H1 (cell line): ENCODE results near the gene TMEM63C. TPM values are rescaled to one million over a fixed set of nuclear protein-coding genes. Genes with fewer than 3 reads are reported as not detected.

ENCODE experiments used
- CTCF ChIA-PET: fragments of 300-600 bp; sonication (Branson Sonifier 250); formaldehyde crosslinking; loops from one replicate; lab custom pipeline; 2021; ENCODE audit not compliant: partially characterized antibody; lab: Charles Lee
- POLR2A ChIA-PET: fragments of 300-600 bp; sonication (Branson Sonifier 250); formaldehyde crosslinking; loops from one replicate; lab custom pipeline; 2021; ENCODE audit warnings: inconsistent platforms; ENCODE audit not compliant: partially characterized antibody; lab: Charles Lee
- DNase-seq, 2 experiments: peaks; one replicate each; pipeline versions ENCODE4 v3.0.0 to v3.0.0-alpha.2; 2010 to 2022; ENCODE audit warnings: low spot score in 2 of 2, low read depth in 1 of 2, mixed read lengths in 1 of 2
- FAIRE-seq: peaks from 2 replicates; lab custom pipeline; 2011; peaks lifted over from hg19 to GRCh38; lab: Jason Lieb, UNC
- H2AFZ ChIP-seq: 2 replicates; pipeline ENCODE4 v1.8.1; 2012; ENCODE audit warnings: low read length, inconsistent platforms
- H2AK5ac ChIP-seq: 2 replicates; pipeline ENCODE4 v1.6.1; 2013; ENCODE audit warnings: low read depth, low read length
- H2BK120ac ChIP-seq: replicated peaks from 2 replicates; pipeline ENCODE3; 2013; ENCODE audit warnings: low read depth, low read length, inconsistent platforms
- H2BK12ac ChIP-seq: 2 replicates; pipeline ENCODE4 v1.6.1; 2013; ENCODE audit warnings: low read depth, low read length
- H2BK15ac ChIP-seq: 2 replicates; pipeline ENCODE4 v1.6.1; 2013; ENCODE audit warnings: low read length
- H2BK20ac ChIP-seq: 2 replicates; pipeline ENCODE4 v1.6.1; 2013; ENCODE audit warnings: low read length
- H2BK5ac ChIP-seq: 2 replicates; pipeline ENCODE4 v1.6.1; 2013; ENCODE audit warnings: low read depth, low read length
- H3K14ac ChIP-seq: 2 replicates; pipeline ENCODE4 v1.6.1; 2013; ENCODE audit warnings: inconsistent platforms; ENCODE audit not compliant: insufficient read length
- H3K18ac ChIP-seq: 2 replicates; pipeline ENCODE4 v1.6.1; 2013; ENCODE audit warnings: low read length; ENCODE audit errors: extremely low read depth
- H3K23ac ChIP-seq: 2 replicates; pipeline ENCODE4 v1.6.1; 2013; ENCODE audit warnings: inconsistent platforms; ENCODE audit not compliant: insufficient read length
- H3K23me2 ChIP-seq: 2 replicates; pipeline ENCODE4 v1.6.1; 2013; ENCODE audit warnings: low read depth, low read length
- H3K27ac ChIP-seq: 2 replicates; pipeline ENCODE4 v1.6.1; 2011; ENCODE audit warnings: low read depth, low read length, inconsistent platforms
- H3K27me3 ChIP-seq, 4 experiments: replicated peaks in 1 of 4; 1 replicate in 1 of 4; 2 replicates in 3 of 4; pipeline versions ENCODE4 v1.6.1 to v1.8.1; 2011 to 2013; ENCODE audit warnings: low read length in 3 of 4, mild to moderate bottlenecking in 3 of 4, inconsistent platforms in 2 of 4, mixed read lengths in 2 of 4, moderate library complexity in 1 of 4; ENCODE audit not compliant: control insufficient read depth in 3 of 4, insufficient read depth in 3 of 4; ENCODE audit errors: extremely low read depth in 1 of 4
- H3K36me3 ChIP-seq, 4 experiments: 2 replicates each; pipeline versions ENCODE4 v1.6.1 to v1.8.1; 2011 to 2013; ENCODE audit warnings: mild to moderate bottlenecking in 4 of 4, low read length in 3 of 4, moderate library complexity in 2 of 4, control low read depth in 1 of 4, inconsistent platforms in 1 of 4; ENCODE audit not compliant: insufficient read depth in 4 of 4, control insufficient read depth in 2 of 4
- H3K4ac ChIP-seq: replicated peaks from 2 replicates; pipeline ENCODE3; 2013; ENCODE audit warnings: low read length, low read depth, mixed read lengths, inconsistent platforms; ENCODE audit not compliant: insufficient read length
- H3K4me1 ChIP-seq, 4 experiments: replicated peaks in 1 of 4; 1 replicate in 1 of 4; 2 replicates in 3 of 4; pipeline versions ENCODE4 v1.6.1 to v1.8.1; 2011 to 2013; ENCODE audit warnings: low read length in 3 of 4, inconsistent platforms in 2 of 4, mixed read lengths in 1 of 4; ENCODE audit not compliant: insufficient read depth in 4 of 4, control insufficient read depth in 3 of 4
- H3K4me2 ChIP-seq, 2 experiments: 2 replicates each; pipeline versions ENCODE4 v1.6.1 to v1.8.1; 2011 to 2013; ENCODE audit warnings: low read depth in 2 of 2, low read length in 2 of 2, control low read depth in 1 of 2, inconsistent platforms in 1 of 2, mild to moderate bottlenecking in 1 of 2; ENCODE audit not compliant: insufficient read depth in 1 of 2
- H3K4me3 ChIP-seq, 4 experiments: fragments of 200-600, 300-600 bp in 1 of 4; sonication (generic), shearing (Covaris generic), sonication (Bioruptor Twin) in 1 of 4; 2 replicates each; pipeline versions ENCODE4 v1.5.1 to v1.8.1; 2011 to 2016; ENCODE audit warnings: low read length in 4 of 4, low read depth in 3 of 4, control low read depth in 2 of 4, inconsistent platforms in 2 of 4, mild to moderate bottlenecking in 2 of 4, mixed read lengths in 1 of 4, moderate library complexity in 1 of 4; ENCODE audit not compliant: insufficient read depth in 2 of 4; ENCODE audit errors: extremely low read depth in 1 of 4
- H3K56ac ChIP-seq: replicated peaks from 2 replicates; pipeline ENCODE3; 2013; ENCODE audit warnings: low read depth, mild to moderate bottlenecking, mixed read lengths, low read length, inconsistent platforms; ENCODE audit not compliant: insufficient read length
- H3K79me1 ChIP-seq: 2 replicates; pipeline ENCODE4 v1.6.1; 2013; ENCODE audit warnings: low read depth, low read length, control low read depth
- H3K79me2 ChIP-seq, 2 experiments: 2 replicates each; pipeline versions ENCODE4 v1.6.1 to v1.8.1; 2012 to 2013; ENCODE audit warnings: low read length in 2 of 2, mild to moderate bottlenecking in 2 of 2, inconsistent platforms in 1 of 2; ENCODE audit not compliant: insufficient read depth in 2 of 2, control insufficient read depth in 1 of 2
- H3K9ac ChIP-seq, 4 experiments: replicated peaks in 1 of 4; 1 replicate in 1 of 4; 2 replicates in 3 of 4; pipeline versions ENCODE4 v1.6.1 to v1.8.1; 2011 to 2013; ENCODE audit warnings: low read depth in 3 of 4, low read length in 3 of 4, control low read depth in 2 of 4, mild to moderate bottlenecking in 2 of 4, moderate library complexity in 2 of 4, inconsistent platforms in 1 of 4; ENCODE audit errors: extremely low read depth in 1 of 4
- H3K9me3 ChIP-seq, 2 experiments: 2 replicates each; pipeline versions ENCODE4 v1.6.1 to v1.8.1; 2012 to 2013; ENCODE audit warnings: mild to moderate bottlenecking in 2 of 2, moderate library complexity in 2 of 2, control low read depth in 1 of 2, inconsistent platforms in 1 of 2, low read depth in 1 of 2, low read length in 1 of 2, mixed read lengths in 1 of 2; ENCODE audit not compliant: insufficient read depth in 2 of 2
- H4K20me1 ChIP-seq, 2 experiments: replicated peaks in 1 of 2; 2 replicates each; pipeline versions ENCODE3 to v1.8.1; 2011 to 2013; ENCODE audit warnings: inconsistent platforms in 2 of 2, low read length in 2 of 2, mild to moderate bottlenecking in 1 of 2; ENCODE audit not compliant: insufficient read depth in 2 of 2, control insufficient read depth in 1 of 2
- H4K5ac ChIP-seq: 2 replicates; pipeline ENCODE4 v1.6.1; 2013; ENCODE audit warnings: low read length, low read depth, mixed read lengths, inconsistent platforms; ENCODE audit not compliant: insufficient read length
- H4K8ac ChIP-seq: 2 replicates; pipeline ENCODE4 v1.8.0; 2013; ENCODE audit warnings: mild to moderate bottlenecking, moderate library complexity, low read length, inconsistent platforms; ENCODE audit not compliant: insufficient read depth; ENCODE audit errors: extremely low read depth
- H4K91ac ChIP-seq: replicated peaks from 2 replicates; pipeline ENCODE3; 2013; ENCODE audit warnings: low read length, mixed read lengths, inconsistent platforms; ENCODE audit not compliant: insufficient read length
- WGBS, 2 experiments: shearing (Covaris generic) in 1 of 2; methylation state at CpG; one replicate each; pipeline versions ENCODE4 v1.1.6 to v1.1.7; 2013 to 2015; ENCODE audit warnings: low lambda C conversion rate in 2 of 2, mixed read lengths in 2 of 2, inconsistent platforms in 1 of 2, low coverage in 1 of 2, missing lambda C conversion rate in 1 of 2; ENCODE audit not compliant: insufficient replicate concordance in 2 of 2, insufficient coverage in 1 of 2, insufficient read length in 1 of 2; ENCODE audit errors: extremely low coverage in 1 of 2, missing lambda C conversion rate in 1 of 2; 5-methylcytosine and 5-hydroxymethylcytosine counted together
- polyA plus RNA-seq, 7 experiments: library from polyadenylated mRNA; depleted of rRNA in 3 of 7; stranded (reverse) in 5 of 7; unstranded in 2 of 7; fragments of >200 nt in 5 of 7; fragments of 200-250 nt in 2 of 7; gene quantifications; 1 replicate in 5 of 7; 2 replicates in 1 of 7; 4 replicates in 1 of 7; pipeline versions ENCODE4 v1.2.1 to v1.2.3, GENCODE V29; 2011 to 2013; ENCODE audit warnings: missing spikeins in 2 of 7, mixed read lengths in 2 of 7
- total RNA-seq: library from RNA; stranded (reverse); fragmentation: NEBNext Ultra II Directional; extraction: Animal tissue kit (Norgen Biotek cat#: 25700); gene quantifications from 2 replicates; pipeline ENCODE4 v1.2.1, GENCODE V29; 2021

Gene TMEM63C
- total and polyA plus RNA-seq, 2 of the 8 experiments (the other 6 are each of a cell fraction or from before 2014, with no cell fraction given) = 3.0 to 7.6 TPM

DNA sequence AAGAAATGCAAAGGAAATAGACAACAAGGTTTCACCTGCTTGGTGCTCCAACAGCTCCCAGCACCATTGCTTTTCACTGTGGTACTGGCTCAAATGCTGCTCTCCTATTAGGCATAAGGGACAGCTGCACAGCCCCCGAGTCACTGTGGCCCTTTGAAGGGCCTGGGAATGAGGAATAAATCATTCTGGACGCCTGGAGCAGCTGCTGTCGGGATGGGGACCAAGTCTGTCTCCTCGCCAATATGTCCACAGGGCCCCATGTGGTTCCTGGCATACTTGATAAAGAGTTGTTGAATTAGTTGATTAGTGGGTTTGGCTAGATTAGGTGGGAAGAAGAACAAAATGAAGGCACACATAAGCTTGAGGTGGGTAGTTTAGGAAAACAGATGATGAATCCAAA lies 102.5 kb downstream of the TMEM63C start:
- no peak overlapping the region for H2AK5ac ChIP-seq
- H3K4ac ChIP-seq = no peak overlapping the region
- WGBS, 2 experiments = 95% methylated on average over 4 of the region's 4 CpGs; no CpG with 5 or more reads in 1 of the 2 experiments
- peaks cover 10 to 26% (median 23%) of the 10 kb centered on the region in 4 experiments; a peak in 7 of 8 replicates for H3K36me3 ChIP-seq
- ChIA-PET CTCF (interaction anchor here (0.7 to 3.5 kb wide), 13 partner anchors 8 to 203 kb away, joined by 3 to 18 read pairs (median 4); partner anchors contain the start of genes GSTZ1 and POMT2), POLR2A (interaction anchor here (0.6 kb wide), 1 partner anchor 90 kb away, joined by 3 read pairs; no protein-coding TSS in a partner anchor)
- no peak overlapping the region for H3K18ac ChIP-seq
- no peak overlapping the region for H3K27ac ChIP-seq
- no peak overlapping the region for H3K14ac ChIP-seq
- no peak overlapping the region for H3K23ac ChIP-seq
- H2BK12ac ChIP-seq = no peak overlapping the region
- H3K9me3 ChIP-seq = no peaks in the 10 kb centered on the region
- no peak for FAIRE-seq
- no peak overlapping the region for H2BK20ac ChIP-seq
- no peak overlapping the region for H3K9ac ChIP-seq
- H4K20me1 ChIP-seq = no peaks in the 10 kb centered on the region
- H3K23me2 ChIP-seq = no peaks in the 10 kb centered on the region
- no peak overlapping the region for H4K91ac ChIP-seq
- no peaks in the 10 kb centered on the region for H3K79me2 ChIP-seq
- H3K4me2 ChIP-seq = no peak overlapping the region
- H2BK15ac ChIP-seq = no peak overlapping the region
- H3K79me1 ChIP-seq = no peaks in the 10 kb centered on the region
- H2BK5ac ChIP-seq = no peak overlapping the region
- no peak overlapping the region for H2AFZ ChIP-seq
- no peaks in the 10 kb centered on the region for H3K27me3 ChIP-seq
- H4K5ac ChIP-seq = no peak overlapping the region
- no peak overlapping the region for H3K56ac ChIP-seq
- H3K4me1 ChIP-seq = no peaks in the 10 kb centered on the region
- H3K4me3 ChIP-seq = no peak overlapping the region
- no peak overlapping the region for H4K8ac ChIP-seq
- DNase-seq = no peak
- H2BK120ac ChIP-seq = no peak overlapping the region
